Omental fat pad (tissue), 4 donors: ENCODE results near the gene IFT22. TPM values are rescaled to one million over a fixed set of nuclear protein-coding genes. Genes with fewer than 3 reads are reported as not detected.
"Not testable (repeated sequence)": the region's sequence is repeated elsewhere in the genome, so short reads cannot be mapped to it uniquely, and the experiment has no call there.

Experiments
- ATAC-seq: fragments of 150-250 bp; one replicate; pipeline ENCODE4 v1.9.1; 2016; ENCODE audit warnings: mild to moderate bottlenecking, moderate library complexity; ENCODE audit not compliant: low FRiP score
- DNase-seq: peaks from one replicate; pipeline ENCODE4 v3.0.0-alpha.2; 2019; ENCODE audit warnings: low spot score
- CTCF ChIP-seq, 3 donors: fragments of 450-650 bp; IDR thresholded peaks; one replicate each; pipeline ENCODE4 v1.5.1; 2016 to 2017; ENCODE audit warnings: antibody characterized with exemption in 3 of 3, mild to moderate bottlenecking in 3 of 3, moderate library complexity in 2 of 3
- total RNA-seq, 4 donors: library from RNA; depleted of rRNA; stranded (reverse); fragments of >200 nt; gene quantifications; one replicate each; pipeline ENCODE4 v1.1.0, GENCODE V29; 2016

The IFT22 gene
- total RNA-seq, 4 donors from 2014 or later, result 8.4 to 21.4 (median 12.6) TPM

GRCh38 chr7:101285171-101285570, 36.4 kb downstream of the IFT22 start:
- DNase-seq (no peak), ATAC-seq (no peak)
- no peak for TF ChIP-seq CTCF (IDR thresholded peaks at IDR 0.05)

GRCh38 chr7:101280912-101281311, 40.7 kb downstream of the IFT22 start:
- not testable (repeated sequence) for DNase-seq, ATAC-seq

- ATAC-seq (peak; percentile 54), DNase-seq (no peak)
- no peak for TF ChIP-seq CTCF (IDR thresholded peaks at IDR 0.05)
Observed at GRCh38 chr7:101278461-101279292, 42.9 kb downstream of the IFT22 start.

- ATAC-seq (no peak), DNase-seq (no peak)
- TF ChIP-seq CTCF (IDR thresholded peaks at IDR 0.05), result no peak
Observed at GRCh38 chr7:101277155-101277554, 44.5 kb downstream of the IFT22 start.

DNA sequence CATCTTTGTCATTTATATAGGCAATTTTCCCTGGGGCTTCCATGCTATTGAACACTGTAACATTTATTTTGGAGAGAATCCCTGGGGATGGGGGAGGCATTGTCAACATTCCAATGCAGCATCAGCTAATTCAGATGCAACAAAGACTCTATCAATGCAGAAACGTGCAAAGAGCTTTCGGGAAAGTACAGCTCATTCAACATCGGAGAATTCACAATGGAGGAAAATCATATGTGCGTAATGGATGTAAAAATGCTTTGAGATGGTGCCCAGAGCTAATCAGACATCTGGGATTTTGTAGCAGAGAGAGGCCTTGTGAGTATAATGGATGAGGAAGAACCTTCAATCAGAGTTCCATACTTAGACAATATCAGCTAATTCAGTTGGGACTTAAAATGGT, 48.4 kb downstream of the IFT22 start:
- ATAC-seq, result no peak
- TF ChIP-seq CTCF (IDR thresholded peaks at IDR 0.05), result no peak
- no peak for DNase-seq

GRCh38 chr7:101271021-101271420, 50.6 kb downstream of the IFT22 start:
- no peak for ATAC-seq
- TF ChIP-seq CTCF (IDR thresholded peaks at IDR 0.05), result no peak
- no peak for DNase-seq

- ATAC-seq (no peak), DNase-seq (no peak)
- TF ChIP-seq CTCF (IDR thresholded peaks at IDR 0.05), result no peak
Observed at GRCh38 chr7:101269664-101270063, 51.9 kb downstream of the IFT22 start.
